Activated CD8-positive, alpha-beta memory T cell treated with anti-CD3 and anti-CD28 coated beads, Interleukin-2, amount 50 U/mL, for 48 hours (primary cell): ENCODE measurements around the gene GREB1L.

Experiments
- DNase-seq: peaks from one replicate; pipeline ENCODE4 v3.0.0-alpha.2; 2020

Gene GREB1L

DNA sequence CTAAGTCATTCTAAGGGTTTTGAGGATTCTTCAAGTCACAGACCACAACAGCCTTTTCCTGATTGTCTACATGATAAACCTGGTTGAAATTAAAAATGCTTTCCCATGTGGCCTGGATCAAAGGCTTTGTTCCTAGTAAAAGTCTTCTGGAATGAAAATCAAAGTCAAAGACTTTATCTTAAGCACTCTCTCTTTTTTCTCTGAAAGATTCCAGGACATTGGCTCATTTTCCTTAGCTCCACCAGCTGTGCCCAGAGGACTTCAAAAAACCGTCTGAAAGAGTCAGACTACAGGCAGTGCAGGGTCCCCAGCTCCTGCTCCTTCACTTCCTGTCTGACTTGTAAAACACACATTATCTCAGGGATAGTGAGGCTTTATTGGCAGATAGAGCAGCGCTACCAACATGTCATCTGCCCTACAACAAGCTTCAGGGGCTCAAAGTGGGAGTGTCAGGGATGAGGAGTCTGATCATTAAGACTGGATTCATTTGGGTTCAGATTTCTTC is 210.3 kb downstream of the GREB1L start:
- no peak for DNase-seq

- no peak for DNase-seq
Measured at GRCh38 chr18:21452796-21453510, 210.9 kb downstream of the GREB1L start.

DNA sequence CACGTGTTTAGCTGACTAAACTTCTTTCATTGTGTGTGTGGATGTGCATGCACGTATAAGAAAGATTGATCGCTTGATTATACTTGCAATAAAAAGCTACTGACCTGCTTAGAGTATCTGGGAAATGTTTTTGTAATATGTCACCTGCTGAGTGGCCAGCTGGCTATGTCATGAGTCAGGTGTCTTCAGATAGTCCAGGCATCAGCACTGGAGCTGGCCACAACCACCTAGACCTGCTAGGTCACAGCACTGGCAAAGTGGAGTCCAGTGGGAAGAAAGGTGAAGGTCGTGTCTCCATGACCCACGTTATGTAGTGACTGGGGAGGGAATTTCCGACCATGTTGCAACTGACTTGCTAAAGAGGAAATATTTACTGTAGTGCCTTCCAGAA is 211.5 kb downstream of the GREB1L start:
- DNase-seq = no peak

- DNase-seq = no peak
Measured at GRCh38 chr18:21454725-21455124, 212.7 kb downstream of the GREB1L start.

DNA sequence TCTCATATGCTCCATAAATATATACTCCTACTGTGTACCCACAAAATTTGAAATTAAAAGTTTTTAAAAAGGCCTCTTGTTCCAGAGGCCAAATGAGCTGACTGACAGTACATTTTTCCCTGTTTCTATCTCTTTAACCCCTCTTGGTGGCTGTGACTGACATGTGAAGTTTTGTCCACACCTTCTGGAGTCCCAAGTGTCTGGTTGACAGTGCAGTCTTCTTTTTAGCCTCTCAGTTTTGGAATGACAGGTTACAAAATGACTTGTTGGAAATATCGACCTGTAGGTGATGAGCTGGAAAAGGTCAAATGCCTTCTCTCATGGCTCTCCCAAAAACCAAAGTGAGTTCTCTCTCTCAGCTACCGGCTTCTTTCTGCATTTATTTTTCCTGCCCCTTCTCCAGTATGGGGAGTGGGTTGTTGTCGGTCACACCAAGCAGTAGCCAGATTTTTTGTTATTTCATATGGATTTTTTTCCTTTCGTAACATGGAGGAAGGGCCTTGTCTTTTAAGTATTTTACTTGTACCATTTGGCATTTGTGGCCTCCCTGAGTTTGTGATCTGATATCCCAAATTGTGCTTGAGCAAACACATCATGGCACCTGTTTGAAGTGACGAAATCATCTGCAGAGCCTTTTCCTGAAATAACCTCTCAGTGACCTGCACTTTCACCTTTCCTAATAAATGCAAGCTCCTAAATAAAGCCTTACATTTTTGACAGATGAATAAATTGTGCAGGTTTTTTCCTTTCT is 214.6 kb downstream of the GREB1L start:
- DNase-seq = no peak

GRCh38 chr18:21457179-21457535 is 215.1 kb downstream of the GREB1L start:
- no peak for DNase-seq

- DNase-seq = no peak
Measured at GRCh38 chr18:21458310-21458709, 216.3 kb downstream of the GREB1L start.

DNA sequence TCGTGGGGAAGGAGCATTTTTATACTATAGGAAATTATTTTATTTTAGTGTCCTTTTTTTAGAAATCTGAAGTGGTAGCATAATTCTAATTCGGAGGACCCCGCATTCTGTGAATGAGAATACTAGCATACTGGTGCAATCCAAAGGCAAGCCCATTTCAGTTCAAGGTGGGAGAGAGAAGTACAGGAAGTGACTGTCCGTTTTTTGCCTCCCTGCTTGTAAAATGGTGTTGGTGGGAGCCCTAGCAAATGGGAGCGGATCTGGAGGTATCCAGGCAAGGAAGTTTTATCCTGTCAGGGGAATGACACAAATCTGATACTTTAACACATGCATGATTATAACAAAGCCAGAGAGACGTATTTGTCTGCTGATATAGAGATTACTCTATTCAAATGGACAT is 216.8 kb downstream of the GREB1L start:
- DNase-seq = no peak

GRCh38 chr18:21459706-21460286 is 217.8 kb downstream of the GREB1L start:
- no peak for DNase-seq

DNA sequence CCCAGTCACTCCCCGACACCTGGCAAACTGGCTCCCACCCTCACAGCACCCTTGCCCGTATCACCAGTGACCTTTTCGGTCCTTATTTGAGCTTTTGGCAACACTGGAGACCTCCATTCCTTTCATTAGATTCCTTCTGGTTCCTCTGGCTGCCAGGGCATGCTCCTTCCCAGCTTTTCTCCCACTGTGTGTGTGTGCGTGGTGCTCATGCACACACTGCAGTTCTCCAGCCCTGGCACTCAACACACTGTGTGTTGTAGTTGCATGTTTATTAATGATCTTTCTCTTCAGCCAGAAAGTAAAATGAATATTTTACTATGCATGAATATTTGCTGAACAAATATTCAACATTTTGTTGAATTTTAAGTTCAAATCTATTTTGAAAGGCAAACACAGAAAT is 219.4 kb downstream of the GREB1L start:
- no peak for DNase-seq

GRCh38 chr18:21463718-21464117 is 221.7 kb downstream of the GREB1L start:
- DNase-seq = no peak

- no peak for DNase-seq
Measured at GRCh38 chr18:21468514-21469164, 226.6 kb downstream of the GREB1L start.

DNA sequence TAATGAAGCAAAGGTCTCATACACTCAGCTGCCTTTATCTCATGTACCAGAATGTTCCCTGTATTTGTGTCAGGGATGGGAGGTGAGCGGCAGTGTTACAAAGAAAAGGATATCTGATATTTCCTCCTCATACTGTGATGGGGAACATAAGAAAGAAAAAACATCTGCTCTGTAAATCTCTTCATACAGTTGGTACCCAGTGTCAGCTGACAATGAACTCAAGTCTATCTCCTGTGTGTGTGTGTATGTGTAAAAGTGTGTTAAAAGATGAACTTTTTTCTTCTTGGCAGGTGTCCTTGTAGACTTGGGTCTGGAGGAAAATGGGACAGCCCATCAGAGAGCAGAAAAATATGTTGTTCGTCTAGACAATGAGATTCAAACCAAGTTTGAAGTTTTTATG is 230.7 kb downstream of the GREB1L start:
- DNase-seq = no peak

- DNase-seq = no peak
Measured at GRCh38 chr18:21474621-21475020, 232.6 kb downstream of the GREB1L start.

DNA sequence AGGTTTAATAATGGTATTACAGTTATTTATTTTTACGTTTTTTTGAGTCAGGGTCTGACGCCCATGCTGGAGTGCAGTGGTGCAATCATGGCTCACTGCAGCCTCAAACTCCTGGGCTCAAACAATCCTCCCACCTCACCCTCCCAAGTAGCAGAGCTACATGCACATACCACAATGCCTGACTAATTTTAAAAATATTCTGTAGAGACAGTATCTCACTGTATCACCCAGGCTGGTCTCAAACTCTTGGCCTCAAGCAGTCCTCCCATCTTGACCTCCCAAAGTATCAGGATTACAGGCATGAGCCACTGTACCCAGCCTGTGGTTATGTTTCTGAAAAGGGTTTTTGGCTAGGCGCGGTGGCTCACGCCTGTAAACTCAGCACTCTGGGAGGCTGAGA is 237.7 kb downstream of the GREB1L start:
- DNase-seq = no peak

DNA sequence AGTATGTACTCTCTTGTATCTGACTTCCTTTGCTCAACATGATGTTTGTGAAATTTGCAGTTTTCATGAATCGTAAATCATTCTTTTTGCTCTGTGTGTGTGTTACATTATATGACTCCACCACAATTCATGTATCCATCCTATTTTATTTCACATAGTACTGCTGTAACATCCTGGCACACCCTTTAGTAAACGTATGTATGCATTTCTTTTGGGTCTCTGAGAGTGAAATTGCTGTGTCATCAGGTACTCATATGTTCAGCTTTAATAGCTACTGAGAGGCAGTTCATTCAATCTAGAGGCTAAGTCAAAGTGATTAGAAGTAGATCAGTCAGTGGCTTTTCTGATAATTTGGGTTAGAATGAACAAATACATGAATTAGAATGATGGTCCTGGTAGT is 239.7 kb downstream of the GREB1L start:
- no peak for DNase-seq

DNA sequence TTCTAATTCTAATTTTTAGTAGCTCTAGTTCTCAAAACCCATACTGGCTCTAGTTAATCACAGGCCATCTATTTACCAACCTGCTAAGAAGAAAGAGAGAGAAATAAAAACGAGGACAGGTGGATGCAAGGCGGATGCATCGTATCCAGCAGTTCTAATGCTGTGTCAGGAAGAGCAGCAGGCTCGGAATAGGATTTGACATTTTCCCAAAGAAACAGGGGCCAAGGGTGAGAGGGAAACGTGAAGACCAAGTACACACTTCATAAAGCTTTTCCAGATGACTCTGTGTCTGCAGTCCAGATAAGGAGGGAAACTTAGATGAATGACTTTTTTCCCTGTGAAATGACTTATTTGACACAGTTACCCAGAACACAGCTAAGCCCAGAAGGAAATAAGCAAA is 241.0 kb downstream of the GREB1L start:
- DNase-seq = no peak

DNA sequence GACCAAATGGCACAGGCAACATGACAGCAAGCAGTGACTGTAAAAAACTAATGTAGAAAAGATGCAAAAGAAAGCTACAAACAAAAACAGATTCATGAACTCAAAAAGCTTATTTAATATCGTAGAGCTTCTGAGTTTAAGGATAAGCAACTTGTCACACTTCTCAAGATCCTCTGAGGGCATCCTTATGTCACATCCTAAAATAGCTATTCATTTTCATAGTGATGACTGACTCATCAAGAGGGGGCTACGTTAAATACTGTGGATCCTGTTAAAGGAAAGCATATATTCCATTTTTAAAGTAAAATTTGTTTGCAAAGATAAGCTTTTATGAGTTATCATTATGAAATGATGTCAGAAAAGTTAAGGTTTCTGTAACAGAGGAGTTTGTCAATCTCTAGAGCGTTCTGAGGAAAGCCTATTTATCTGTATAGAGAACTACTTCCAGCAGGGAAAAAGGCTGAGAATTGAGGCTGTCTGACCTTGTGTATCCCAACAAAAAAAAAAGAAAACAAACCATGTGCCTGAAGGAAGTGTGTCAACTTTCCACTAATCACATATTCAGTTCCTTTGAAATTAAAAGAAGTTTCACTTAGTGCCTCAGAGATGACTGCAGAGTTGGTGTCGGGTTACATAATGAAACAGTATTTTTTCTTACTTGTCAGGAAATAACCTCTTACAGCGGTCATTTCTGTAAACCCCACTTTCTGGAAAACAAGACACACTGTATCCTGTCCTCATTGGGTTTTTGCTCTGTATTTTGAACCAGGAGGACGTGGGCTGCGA is 243.0 kb downstream of the GREB1L start:
- DNase-seq = no peak

- DNase-seq = no peak
Measured at GRCh38 chr18:21486905-21487437, 244.9 kb downstream of the GREB1L start.

DNA sequence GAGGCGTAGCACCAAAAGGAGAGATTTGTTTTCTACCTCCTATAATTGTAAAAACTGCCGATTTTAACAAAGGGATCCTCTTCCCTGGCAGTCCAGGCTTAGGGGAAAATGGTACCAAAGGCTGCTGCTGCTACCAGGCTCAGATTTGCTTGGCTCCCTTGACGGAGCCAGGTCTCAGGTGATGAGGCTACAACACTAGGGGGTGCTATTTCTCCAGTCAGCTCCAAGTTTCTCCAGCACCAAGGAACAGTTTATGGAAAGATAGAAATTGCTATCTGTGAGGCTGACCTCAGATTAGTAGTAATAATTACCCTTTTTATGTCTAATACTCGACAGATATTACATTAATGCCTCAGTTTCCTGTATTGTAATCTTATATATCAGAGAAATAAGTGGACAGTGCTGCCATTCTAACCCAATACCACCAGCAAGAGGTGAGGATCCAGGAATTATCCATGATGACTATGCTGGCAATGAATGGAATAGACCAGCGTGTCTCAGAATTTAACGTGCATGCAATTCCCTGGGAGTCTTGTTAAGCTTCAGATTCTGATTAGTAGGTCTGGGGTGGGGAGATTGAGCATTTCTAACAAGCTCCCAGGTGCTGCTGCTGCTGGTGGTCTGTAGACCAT is 247.2 kb downstream of the GREB1L start:
- no peak for DNase-seq

- DNase-seq = no peak
Measured at GRCh38 chr18:21489919-21490495, 248.0 kb downstream of the GREB1L start.

- no peak for DNase-seq
Measured at GRCh38 chr18:21490748-21491147, 248.7 kb downstream of the GREB1L start.
